ENCODE measurements around the gene IL18BP. TPM values are rescaled to one million over a fixed set of nuclear protein-coding genes. Genes with fewer than 3 reads are reported as not detected.

IL18BP gene
- polyA plus RNA-seq, 1 donor (not counting 4 experiments of a cell fraction or from before 2014, with no cell fraction given), result 2.9 TPM

DNA sequence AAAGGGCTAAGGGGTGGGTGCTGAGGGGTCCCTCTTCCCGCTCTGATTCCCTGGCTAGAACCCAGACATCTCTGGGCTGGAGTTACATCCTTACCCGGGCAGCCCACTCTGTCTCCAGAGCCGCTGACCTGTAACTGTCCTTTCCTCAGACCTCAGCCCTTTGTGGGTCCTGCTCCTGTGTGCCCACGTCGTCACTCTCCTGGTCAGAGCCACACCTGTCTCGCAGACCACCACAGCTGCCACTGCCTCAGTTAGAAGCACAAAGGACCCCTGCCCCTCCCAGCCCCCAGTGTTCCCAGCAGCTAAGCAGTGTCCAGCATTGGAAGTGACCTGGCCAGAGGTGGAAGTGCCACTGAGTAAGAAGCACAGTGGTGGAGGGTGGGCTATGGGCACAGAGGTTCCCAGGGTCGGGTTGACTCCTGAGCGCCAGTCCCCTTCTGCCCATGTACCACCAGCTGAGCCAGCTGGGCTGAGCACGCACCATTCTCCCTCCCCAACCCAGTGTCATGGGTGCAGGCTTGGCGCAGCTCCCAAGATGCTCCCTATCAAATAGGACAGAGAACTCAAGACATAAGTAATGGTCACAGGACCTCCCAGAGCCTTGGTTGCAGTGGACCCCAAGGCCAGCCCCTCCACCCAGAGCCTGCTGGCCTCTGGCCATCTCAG lies 1.6 kb downstream of the IL18BP start:
- no peak for FAIRE-seq
- no peaks in the 10 kb centered on the region for H3K9me3 ChIP-seq (ENCODE audit: control insufficient read depth, low read depth, low read length)
- no peaks in the 10 kb centered on the region for H3K4me1 ChIP-seq (ENCODE audit: control insufficient read depth, extremely low read depth, insufficient read depth, low read length)
- no peaks in the 10 kb centered on the region for H3K27me3 ChIP-seq (ENCODE audit: control insufficient read depth, extremely low read depth, insufficient read depth, low read length)
- no peak overlapping the region for H3K4me3 ChIP-seq (ENCODE audit: control insufficient read depth in 2 of 3, extremely low read depth in 1 of 3, insufficient read depth in 2 of 3, low read depth in 1 of 3, low read length in 3 of 3)
- H3K9me1 ChIP-seq (ENCODE audit: control insufficient read depth, extremely low read depth, insufficient read depth, low read length), result no peaks in the 10 kb centered on the region
- H3K9ac ChIP-seq (ENCODE audit: control insufficient read depth, extremely low read depth, insufficient read depth, low read length), result no peak overlapping the region
- no peaks in the 10 kb centered on the region for H3K79me2 ChIP-seq (ENCODE audit: control insufficient read depth, insufficient read depth, low read length)
- DNase-seq (ENCODE audit: low read depth, low spot score), result no peak
- peaks cover 23 to 26% of the 10 kb centered on the region in 2 experiments for H3K36me3 ChIP-seq (ENCODE audit: control insufficient read depth in 2 of 2, extremely low read depth in 1 of 2, insufficient read depth in 2 of 2, low read length in 2 of 2)
- H3K4me2 ChIP-seq (ENCODE audit: control insufficient read depth, extremely low read depth, insufficient read depth, low read depth, low read length), result no peak overlapping the region
- no peaks in the 10 kb centered on the region for H4K20me1 ChIP-seq (ENCODE audit: control insufficient read depth, extremely low read depth, insufficient read depth, low read length)
- dilution Hi-C loops (cut with MboI; ENCODE audit: extremely low pct_ligation_motif_present, low sequenced_read_pairs), result no loop called here
- H3K27ac ChIP-seq (ENCODE audit: control insufficient read depth, insufficient read depth, low read length), result no peak overlapping the region
- H2AFZ ChIP-seq (ENCODE audit: control insufficient read depth, low read length), result no peak overlapping the region
- TF ChIP-seq, protein P1, sequence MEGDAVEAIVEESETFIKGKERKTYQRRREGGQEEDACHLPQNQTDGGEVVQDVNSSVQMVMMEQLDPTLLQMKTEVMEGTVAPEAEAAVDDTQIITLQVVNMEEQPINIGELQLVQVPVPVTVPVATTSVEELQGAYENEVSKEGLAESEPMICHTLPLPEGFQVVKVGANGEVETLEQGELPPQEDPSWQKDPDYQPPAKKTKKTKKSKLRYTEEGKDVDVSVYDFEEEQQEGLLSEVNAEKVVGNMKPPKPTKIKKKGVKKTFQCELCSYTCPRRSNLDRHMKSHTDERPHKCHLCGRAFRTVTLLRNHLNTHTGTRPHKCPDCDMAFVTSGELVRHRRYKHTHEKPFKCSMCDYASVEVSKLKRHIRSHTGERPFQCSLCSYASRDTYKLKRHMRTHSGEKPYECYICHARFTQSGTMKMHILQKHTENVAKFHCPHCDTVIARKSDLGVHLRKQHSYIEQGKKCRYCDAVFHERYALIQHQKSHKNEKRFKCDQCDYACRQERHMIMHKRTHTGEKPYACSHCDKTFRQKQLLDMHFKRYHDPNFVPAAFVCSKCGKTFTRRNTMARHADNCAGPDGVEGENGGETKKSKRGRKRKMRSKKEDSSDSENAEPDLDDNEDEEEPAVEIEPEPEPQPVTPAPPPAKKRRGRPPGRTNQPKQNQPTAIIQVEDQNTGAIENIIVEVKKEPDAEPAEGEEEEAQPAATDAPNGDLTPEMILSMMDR (optimal IDR thresholded peaks at IDR 0.05 in 1 of 3, IDR thresholded peaks at IDR 0.05 in 1 of 3, conservative IDR thresholded peaks at IDR 0.05 in 1 of 3; ENCODE audit: extremely low read depth in 1 of 3, insufficient read depth in 2 of 3, low read length in 3 of 3), result no peak
- no peak for TF ChIP-seq EZH2 (IDR thresholded peaks at IDR 0.05; ENCODE audit: low read length)

DNA sequence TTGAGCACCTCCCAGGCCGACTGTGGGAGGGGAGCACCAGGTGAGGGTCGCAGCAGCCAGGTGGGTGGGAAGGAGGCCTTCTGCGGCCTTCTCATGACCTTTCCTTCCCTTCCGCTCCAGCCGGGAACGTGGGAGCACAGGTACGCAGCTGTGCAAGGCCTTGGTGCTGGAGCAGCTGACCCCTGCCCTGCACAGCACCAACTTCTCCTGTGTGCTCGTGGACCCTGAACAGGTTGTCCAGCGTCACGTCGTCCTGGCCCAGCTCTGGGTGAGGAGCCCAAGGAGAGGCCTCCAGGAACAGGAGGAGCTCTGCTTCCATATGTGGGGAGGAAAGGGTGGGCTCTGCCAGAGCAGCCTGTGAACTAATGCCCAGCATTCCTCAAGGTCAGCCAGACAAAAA lies 2.6 kb downstream of the IL18BP start:
- H3K36me3 ChIP-seq (ENCODE audit: control insufficient read depth in 2 of 2, extremely low read depth in 1 of 2, insufficient read depth in 2 of 2, low read length in 2 of 2), result peaks cover 26 to 30% of the 10 kb centered on the region in 2 experiments
- H3K4me2 ChIP-seq (ENCODE audit: control insufficient read depth, extremely low read depth, insufficient read depth, low read depth, low read length), result no peak overlapping the region
- no peaks in the 10 kb centered on the region for H3K27me3 ChIP-seq (ENCODE audit: control insufficient read depth, extremely low read depth, insufficient read depth, low read length)
- DNase-seq (ENCODE audit: low read depth, low spot score) (no peak), FAIRE-seq (no peak)
- H3K9ac ChIP-seq (ENCODE audit: control insufficient read depth, extremely low read depth, insufficient read depth, low read length), result no peak overlapping the region
- no peaks in the 10 kb centered on the region for H3K79me2 ChIP-seq (ENCODE audit: control insufficient read depth, insufficient read depth, low read length)
- dilution Hi-C loops (cut with MboI; ENCODE audit: extremely low pct_ligation_motif_present, low sequenced_read_pairs), result no loop called here
- no peak overlapping the region for H3K27ac ChIP-seq (ENCODE audit: control insufficient read depth, insufficient read depth, low read length)
- TF ChIP-seq EZH2 (IDR thresholded peaks at IDR 0.05; ENCODE audit: low read length), result no peak
- TF ChIP-seq, protein P1 (optimal IDR thresholded peaks at IDR 0.05 in 1 of 3, IDR thresholded peaks at IDR 0.05 in 1 of 3, conservative IDR thresholded peaks at IDR 0.05 in 1 of 3; ENCODE audit: extremely low read depth in 1 of 3, insufficient read depth in 2 of 3, low read length in 3 of 3), result no peak
- H3K9me1 ChIP-seq (ENCODE audit: control insufficient read depth, extremely low read depth, insufficient read depth, low read length), result no peaks in the 10 kb centered on the region
- H4K20me1 ChIP-seq (ENCODE audit: control insufficient read depth, extremely low read depth, insufficient read depth, low read length), result no peaks in the 10 kb centered on the region
- H3K4me3 ChIP-seq (ENCODE audit: control insufficient read depth in 2 of 3, extremely low read depth in 1 of 3, insufficient read depth in 2 of 3, low read depth in 1 of 3, low read length in 3 of 3), result no peak overlapping the region
- no peaks in the 10 kb centered on the region for H3K9me3 ChIP-seq (ENCODE audit: control insufficient read depth, low read depth, low read length)
- no peak overlapping the region for H2AFZ ChIP-seq (ENCODE audit: control insufficient read depth, low read length)
- no peaks in the 10 kb centered on the region for H3K4me1 ChIP-seq (ENCODE audit: control insufficient read depth, extremely low read depth, insufficient read depth, low read length)

Data from keratinocyte (primary cell).